PC-9 (cell line): ENCODE results near the gene ANXA1.

Experiments
- CTCF ChIP-seq: fragments of 200-600 bp; sonication (generic); conservative IDR thresholded peaks from 2 replicates; pipeline ENCODE4 v1.6.1; 2017; ENCODE audit warnings: mixed run types, antibody characterized with exemption, mild to moderate bottlenecking, moderate library complexity
- EZH2 ChIP-seq: fragments of 200-600 bp; sonication (generic); IDR thresholded peaks from 2 replicates; pipeline ENCODE4 v1.8.0; 2017; ENCODE audit warnings: antibody characterized with exemption, low read depth

GRCh38 chr9:73178044-73178443, 26.4 kb downstream of the ANXA1 start:
- TF ChIP-seq EZH2: no peak
- TF ChIP-seq CTCF: no peak
